ENCODE measurements around the gene PRDM13.

Gene PRDM13

GRCh38 chr6:99662616-99663015 lies 56.0 kb downstream of the PRDM13 start:
- ATAC-seq, result no peak
- no peak for TF ChIP-seq ZNF70 (CRISPR knock-in tag; IDR thresholded peaks at IDR 0.05)

Measured in SK-N-SH treated with all-trans-retinoic acid at 6 μM for 48 hours (cell line).